Activated CD4-positive, alpha-beta T cell treated with anti-CD3 and anti-CD28 coated beads, Interleukin-2, amount 10 ng/mL, durations not matched to agents 24 days and 14 days (primary cell): ENCODE data around the gene FRMD4B. TPM values are rescaled to one million over a fixed set of nuclear protein-coding genes. Genes with fewer than 3 reads are reported as not detected.
"Not testable (repeated sequence)": the region's sequence is repeated elsewhere in the genome, so short reads cannot be mapped to it uniquely, and the experiment has no call there.

Experiments used
- DNase-seq: peaks from one replicate; pipeline ENCODE4 v3.0.0; 2022
- H3K27ac Mint-ChIP-seq: one replicate; pipeline ENCODE4 v1.8.0; 2022; ENCODE audit warnings: mild to moderate bottlenecking, mixed read lengths
- H3K27me3 Mint-ChIP-seq: one replicate; pipeline ENCODE4 v1.8.0; 2022; ENCODE audit warnings: mixed read lengths
- H3K36me3 Mint-ChIP-seq: one replicate; pipeline ENCODE4 v1.8.0; 2022; ENCODE audit warnings: low read depth, mild to moderate bottlenecking, mixed read lengths
- H3K4me1 Mint-ChIP-seq: one replicate; pipeline ENCODE4 v1.8.0; 2021; ENCODE audit warnings: mixed read lengths
- H3K4me3 Mint-ChIP-seq: one replicate; pipeline ENCODE4 v1.8.0; 2022; ENCODE audit warnings: mild to moderate bottlenecking, moderate library complexity, mixed read lengths
- H3K9me3 Mint-ChIP-seq: one replicate; pipeline ENCODE4 v1.8.0; 2021; ENCODE audit warnings: mixed read lengths
- intact Hi-C: fragments of 100-400 bp; cut with micrococcal nuclease; formaldehyde crosslinking; loops from one replicate; pipeline ENCODE4 v1.15.1; 2023
- total RNA-seq: library from RNA; stranded (reverse); gene quantifications from 2 replicates; pipeline ENCODE4 v1.2.3, GENCODE V29; 2022

The FRMD4B gene
- total RNA-seq, 1 donor from 2014 or later, result 59.1 TPM

GRCh38 chr3:69266071-69266470 lies 119.8 kb downstream of the FRMD4B start:
- H3K9me3 Mint-ChIP-seq, H3K27me3 Mint-ChIP-seq, DNase-seq, H3K4me1 Mint-ChIP-seq, H3K27ac Mint-ChIP-seq, H3K36me3 Mint-ChIP-seq, intact Hi-C loops, H3K4me3 Mint-ChIP-seq: not testable (repeated sequence)

- H3K4me1 Mint-ChIP-seq, H3K36me3 Mint-ChIP-seq, H3K9me3 Mint-ChIP-seq, intact Hi-C loops, H3K27ac Mint-ChIP-seq, H3K27me3 Mint-ChIP-seq, H3K4me3 Mint-ChIP-seq, DNase-seq: not testable (repeated sequence)
Observed at GRCh38 chr3:69260843-69261405, 125.0 kb downstream of the FRMD4B start.

GRCh38 chr3:69260216-69260787 lies 125.6 kb downstream of the FRMD4B start:
- Mint-ChIP-seq H3K36me3 (no peaks in the 10 kb centered on the region), H3K27ac (no peak overlapping the region), H3K4me1 (no peaks in the 10 kb centered on the region), H3K9me3 (peaks cover 6% of the 10 kb centered on the region), H3K27me3 (peaks cover 3% of the 10 kb centered on the region), H3K4me3 (no peak overlapping the region)
- intact Hi-C loops, result no loop called here
- no peak for DNase-seq

- Mint-ChIP-seq H3K27ac (no peak overlapping the region), H3K4me3 (no peak overlapping the region), H3K9me3 (peaks cover 6% of the 10 kb centered on the region), H3K27me3 (peaks cover 5% of the 10 kb centered on the region), H3K36me3 (no peaks in the 10 kb centered on the region), H3K4me1 (no peaks in the 10 kb centered on the region)
- intact Hi-C loops, result no loop called here
- DNase-seq, result no peak
Observed at GRCh38 chr3:69259125-69259524, 126.8 kb downstream of the FRMD4B start.

- peaks cover 8% of the 10 kb centered on the region for H3K27me3 Mint-ChIP-seq
Observed at GRCh38 chr3:69255928-69256327, 130.0 kb downstream of the FRMD4B start.

GRCh38 chr3:69254351-69254750 lies 131.5 kb downstream of the FRMD4B start:
- peaks cover 5% of the 10 kb centered on the region for H3K4me1 Mint-ChIP-seq
- intact Hi-C loops, result no loop called here

More at GRCh38 chr3:69255928-69256327, 130.0 kb downstream of the FRMD4B start:
- Mint-ChIP-seq H3K9me3 (peaks cover 4% of the 10 kb centered on the region), H3K4me1 (no peaks in the 10 kb centered on the region), H3K27ac (no peak overlapping the region), H3K36me3 (no peaks in the 10 kb centered on the region), H3K4me3 (no peak overlapping the region)
- intact Hi-C loops, result no loop called here
- DNase-seq, result no peak

GRCh38 chr3:69252631-69253030 lies 133.3 kb downstream of the FRMD4B start:
- H3K4me3 Mint-ChIP-seq, result no peak overlapping the region
- H3K27me3 Mint-ChIP-seq, result peaks cover 8% of the 10 kb centered on the region
- intact Hi-C loops, result no loop called here
- no peak overlapping the region for H3K27ac Mint-ChIP-seq
- H3K9me3 Mint-ChIP-seq, result no peaks in the 10 kb centered on the region
- H3K4me1 Mint-ChIP-seq, result peaks cover 9% of the 10 kb centered on the region
- DNase-seq, result no peak
- H3K36me3 Mint-ChIP-seq, result no peaks in the 10 kb centered on the region

More at GRCh38 chr3:69254351-69254750, 131.5 kb downstream of the FRMD4B start:
- Mint-ChIP-seq H3K9me3 (no peaks in the 10 kb centered on the region), H3K4me3 (no peak overlapping the region), H3K27ac (no peak overlapping the region), H3K27me3 (peaks cover 8% of the 10 kb centered on the region), H3K36me3 (no peaks in the 10 kb centered on the region)
- no peak for DNase-seq

GRCh38 chr3:69252141-69252540 lies 133.7 kb downstream of the FRMD4B start:
- Mint-ChIP-seq H3K4me1 (peaks cover 9% of the 10 kb centered on the region), H3K9me3 (no peaks in the 10 kb centered on the region), H3K36me3 (no peaks in the 10 kb centered on the region), H3K27ac (no peak overlapping the region), H3K4me3 (no peak overlapping the region), H3K27me3 (peaks cover 8% of the 10 kb centered on the region)
- intact Hi-C loops, result no loop called here
- DNase-seq, result no peak

GRCh38 chr3:69251078-69251805 lies 134.6 kb downstream of the FRMD4B start:
- intact Hi-C loops, result loop anchor here (2.0 kb wide), 1 partner anchor 38 kb away; no protein-coding TSS in a partner anchor
- Mint-ChIP-seq H3K27ac (no peak overlapping the region), H3K4me3 (no peak overlapping the region), H3K36me3 (no peaks in the 10 kb centered on the region), H3K9me3 (no peaks in the 10 kb centered on the region), H3K27me3 (peaks cover 8% of the 10 kb centered on the region), H3K4me1 (peaks cover 9% of the 10 kb centered on the region)
- no peak for DNase-seq

- no peaks in the 10 kb centered on the region for H3K9me3 Mint-ChIP-seq
- H3K27ac Mint-ChIP-seq, result peak overlapping the region; percentile 1
- DNase-seq, result peak; percentile 88
- intact Hi-C loops, result loop anchor here (2.0 kb wide), 1 partner anchor 37 kb away; no protein-coding TSS in a partner anchor
- H3K27me3 Mint-ChIP-seq, result peaks cover 5% of the 10 kb centered on the region
- H3K4me1 Mint-ChIP-seq, result peaks cover 9% of the 10 kb centered on the region
- H3K36me3 Mint-ChIP-seq, result no peaks in the 10 kb centered on the region
- peak overlapping the region; percentile 70 for H3K4me3 Mint-ChIP-seq
Observed at GRCh38 chr3:69250014-69250413, 135.9 kb downstream of the FRMD4B start.

GRCh38 chr3:69249001-69249400 lies 136.9 kb downstream of the FRMD4B start:
- no peak for DNase-seq
- Mint-ChIP-seq H3K4me1 (peaks cover 11% of the 10 kb centered on the region), H3K27ac (peak overlapping the region; percentile 18), H3K27me3 (peaks cover 3% of the 10 kb centered on the region), H3K4me3 (peak overlapping the region; percentile 70), H3K36me3 (no peaks in the 10 kb centered on the region), H3K9me3 (no peaks in the 10 kb centered on the region)
- intact Hi-C loops, result no loop called here

GRCh38 chr3:69248436-69248835 lies 137.5 kb downstream of the FRMD4B start:
- Mint-ChIP-seq H3K4me3 (no peak overlapping the region), H3K27ac (no peak overlapping the region)
- intact Hi-C loops, result no loop called here

GRCh38 chr3:69246612-69247011 lies 139.3 kb downstream of the FRMD4B start:
- intact Hi-C loops, result no loop called here
- no peak overlapping the region for H3K27ac Mint-ChIP-seq
- no peak overlapping the region for H3K4me3 Mint-ChIP-seq
- H3K9me3 Mint-ChIP-seq, result no peaks in the 10 kb centered on the region
- H3K36me3 Mint-ChIP-seq, result no peaks in the 10 kb centered on the region
- H3K4me1 Mint-ChIP-seq, result peaks cover 16% of the 10 kb centered on the region
- no peak for DNase-seq
- no peaks in the 10 kb centered on the region for H3K27me3 Mint-ChIP-seq

More at GRCh38 chr3:69248436-69248835, 137.5 kb downstream of the FRMD4B start:
- Mint-ChIP-seq H3K4me1 (peaks cover 12% of the 10 kb centered on the region), H3K27me3 (peaks cover 3% of the 10 kb centered on the region), H3K9me3 (no peaks in the 10 kb centered on the region), H3K36me3 (no peaks in the 10 kb centered on the region)
- no peak for DNase-seq

- no peak for DNase-seq
- no peak overlapping the region for H3K4me3 Mint-ChIP-seq
- H3K27me3 Mint-ChIP-seq, result no peaks in the 10 kb centered on the region
- peaks cover 9% of the 10 kb centered on the region for H3K4me1 Mint-ChIP-seq
- peaks cover 3% of the 10 kb centered on the region for H3K36me3 Mint-ChIP-seq
- intact Hi-C loops, result loop anchor here (5.0 kb wide), 2 partner anchors 38 to 63 kb away; no protein-coding TSS in a partner anchor
- no peaks in the 10 kb centered on the region for H3K9me3 Mint-ChIP-seq
- no peak overlapping the region for H3K27ac Mint-ChIP-seq
Observed at GRCh38 chr3:69244039-69244438, 141.8 kb downstream of the FRMD4B start.
